Measurements from ENCODE around the gene ARHGEF25. TPM values are rescaled to one million over a fixed set of nuclear protein-coding genes. Genes with fewer than 3 reads are reported as not detected.

The ARHGEF25 gene
- polyA plus RNA-seq, 2 of the 4 experiments (the other 2 are of a cell fraction): 9.3 to 13.8 TPM

- no peak for TF ChIP-seq CTCF (IDR thresholded peaks at IDR 0.05)
- no peak for TF ChIP-seq EP300 (IDR thresholded peaks at IDR 0.05)
- no peak for TF ChIP-seq CBX8 (IDR thresholded peaks at IDR 0.05)
- TF ChIP-seq RFX5 (IDR thresholded peaks at IDR 0.05): no peak
- TF ChIP-seq MAZ (IDR thresholded peaks at IDR 0.05; ENCODE audit: borderline replicate concordance, low read depth, low read length): no peak
- no peak for TF ChIP-seq KDM1A (IDR thresholded peaks at IDR 0.05; ENCODE audit: low read depth)
These were observed 10.8 kb upstream of the ARHGEF25 start (continued) for GRCh38 chr12:57600395-57600794.

GRCh38 chr12:57602544-57602943 lies 8.7 kb upstream of the ARHGEF25 start:
- ATAC-seq (no peak), DNase-seq (ENCODE audit: low read depth in 1 of 2, low spot score in 1 of 2) (no peak), FAIRE-seq (no peak)
- Histone ChIP-seq H3K9me3 (no peaks in the 10 kb centered on the region), H3K27ac (no peak overlapping the region), H3K4me2 (no peak overlapping the region), H3K4me1 (peaks cover 13% of the 10 kb centered on the region; the same call in 2 of the 3 replicates), H3K4me3 (no peak overlapping the region)
- TF ChIP-seq KDM5A (IDR thresholded peaks at IDR 0.05): no peak
- no peak for TF ChIP-seq RNF2 (IDR thresholded peaks at IDR 0.05; ENCODE audit: borderline replicate concordance, low read depth)
- no peak for TF ChIP-seq MAFK (IDR thresholded peaks at IDR 0.05; ENCODE audit: partially characterized antibody)
- TF ChIP-seq CBX8 (IDR thresholded peaks at IDR 0.05): no peak
- POLR2A ChIA-PET: no interaction called here
- CTCF ChIA-PET: interaction anchor here (1.9 to 20.9 kb wide), 2 partner anchors 11 to 21 kb away, joined by 8 to 336 read pairs; partner anchors contain the start of gene PIP4K2C

- TF ChIP-seq MAZ (IDR thresholded peaks at IDR 0.05; ENCODE audit: borderline replicate concordance, low read depth, low read length): no peak
- TF ChIP-seq HOXB5 (CRISPR knock-in tag; IDR thresholded peaks at IDR 0.05): no peak
- TF ChIP-seq ZNF302 (CRISPR knock-in tag; IDR thresholded peaks at IDR 0.05): no peak
- no peak for TF ChIP-seq ZFP36 (IDR thresholded peaks at IDR 0.05; ENCODE audit: borderline replicate concordance, partially characterized antibody)
- no peak for TF ChIP-seq CEBPB (IDR thresholded peaks at IDR 0.05)
- no peak for TF ChIP-seq SMC3 (IDR thresholded peaks at IDR 0.05)
- no peak for TF ChIP-seq HES2 (IDR thresholded peaks at IDR 0.05)
- TF ChIP-seq RARB (CRISPR knock-in tag; IDR thresholded peaks at IDR 0.05): no peak
- no peak for TF ChIP-seq POLR2AphosphoS2 (conservative IDR thresholded peaks at IDR 0.05; ENCODE audit: low read length)
- TF ChIP-seq KDM1A (IDR thresholded peaks at IDR 0.05; ENCODE audit: low read depth): no peak
- no peak for TF ChIP-seq RNF2 (IDR thresholded peaks at IDR 0.05; ENCODE audit: borderline replicate concordance, low read depth)
- TF ChIP-seq NR3C1 (IDR thresholded peaks at IDR 0.05): no peak
- no peak for TF ChIP-seq ATOH8 (CRISPR knock-in tag; IDR thresholded peaks at IDR 0.05; ENCODE audit: low read depth)
- no peak for TF ChIP-seq NFE2L2 (conservative IDR thresholded peaks at IDR 0.05; ENCODE audit: low read length)
- no peak for TF ChIP-seq FOSB (CRISPR knock-in tag; IDR thresholded peaks at IDR 0.05)
- TF ChIP-seq ZC3H11A (IDR thresholded peaks at IDR 0.05): no peak
- TF ChIP-seq CHD4 (IDR thresholded peaks at IDR 0.05; ENCODE audit: borderline replicate concordance): no peak
- TF ChIP-seq EHMT2 (IDR thresholded peaks at IDR 0.05; ENCODE audit: low read depth): no peak
- TF ChIP-seq CBX8 (IDR thresholded peaks at IDR 0.05): no peak
- FAIRE-seq: no peak
- Histone ChIP-seq H3K9me3 (no peaks in the 10 kb centered on the region), H3K27ac (no peak overlapping the region), H3K4me3 (no peak overlapping the region), H3K4me1 (peaks cover 13% of the 10 kb centered on the region; the same call in 2 of the 3 replicates), H3K4me2 (no peak overlapping the region)
- ChIA-PET CTCF (interaction anchor here (0.9 to 20.9 kb wide), 3 partner anchors 11 to 28 kb away, joined by 3 to 336 read pairs (median 8); partner anchors contain the start of gene PIP4K2C), POLR2A (interaction anchor here (0.7 kb wide), 1 partner anchor 12 kb away, joined by 3 read pairs; no protein-coding TSS in a partner anchor)
- ATAC-seq: no peak
- WGBS (ENCODE audit: missing lambda C conversion rate): 88% methylated on average over 2 of the region's 2 CpGs
- DNase-seq (ENCODE audit: low read depth in 1 of 2, low spot score in 1 of 2): no peak
These were observed 7.9 kb upstream of the ARHGEF25 start for GRCh38 chr12:57603324-57603723.

Measured in A549 (cell line).